ENCODE results near the gene NUDT22.
A peak's percentile ranks its signal among the peaks of the same experiment; 100 is the strongest.
"Not testable (repeated sequence)": the region's sequence is repeated elsewhere in the genome, so short reads cannot be mapped to it uniquely, and the experiment has no call there.

Gene NUDT22

DNA sequence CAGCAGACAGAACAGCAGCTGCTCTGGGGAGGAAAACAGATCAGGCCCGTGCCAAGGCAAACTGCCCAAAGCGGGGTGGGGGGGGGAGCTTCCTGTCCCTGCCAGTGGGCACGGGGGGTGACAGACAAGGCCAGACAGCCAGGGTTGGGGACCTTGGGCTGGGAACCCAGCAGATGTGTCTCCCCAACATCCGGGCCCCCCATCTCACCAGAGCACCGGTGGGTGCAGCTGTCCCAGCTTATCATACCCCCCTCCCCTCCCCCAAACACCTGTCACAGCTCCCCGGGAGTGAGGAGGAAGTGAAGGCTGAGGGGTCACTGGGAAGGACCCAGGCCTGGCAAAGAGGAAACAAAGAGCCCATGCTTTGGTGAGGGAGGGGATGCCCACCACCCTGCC is 19.3 kb downstream of the NUDT22 start:
- DNase-seq: peak; percentile 57

DNA sequence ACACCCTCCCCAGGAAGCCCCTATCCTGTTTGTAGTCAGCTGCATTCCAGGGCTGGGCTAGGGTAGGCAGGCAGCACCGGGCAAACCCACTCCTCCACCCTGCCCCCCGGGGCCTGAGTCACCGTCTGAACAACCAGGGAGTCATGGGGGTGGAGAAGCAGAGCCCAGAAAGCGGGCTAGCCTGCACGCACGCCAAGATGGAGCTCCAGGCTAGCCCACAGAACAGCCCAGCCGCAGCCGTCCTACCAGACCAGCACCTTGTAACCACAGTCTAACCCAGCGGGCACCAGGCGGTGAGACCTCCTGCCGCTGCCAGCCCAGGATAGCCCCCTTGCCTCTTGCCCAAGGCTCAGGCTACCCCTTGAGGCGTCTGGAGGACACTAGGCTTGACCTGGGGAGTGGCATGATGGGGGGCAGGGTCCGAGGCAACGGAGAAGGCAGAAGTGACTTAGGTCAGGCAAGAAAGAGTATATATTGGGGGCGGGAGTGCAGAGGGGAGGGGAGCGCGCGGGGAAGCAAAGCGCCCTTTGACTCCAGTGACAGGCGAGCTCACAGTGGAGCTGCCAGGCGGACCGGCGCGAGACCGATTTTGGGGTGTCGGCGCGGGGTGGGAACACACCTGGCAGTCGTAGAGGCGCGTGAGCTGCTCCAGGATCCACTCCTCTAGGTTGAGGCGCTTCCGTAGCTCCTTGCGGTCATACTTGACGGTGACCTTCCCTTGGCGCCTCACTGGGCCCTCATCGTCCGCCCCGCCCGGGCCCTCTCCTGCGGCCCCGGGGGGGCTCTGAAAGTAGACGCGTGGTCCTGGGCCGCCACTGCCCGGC is 19.9 kb downstream of the NUDT22 start:
- DNase-seq: peak; percentile 87

DNA sequence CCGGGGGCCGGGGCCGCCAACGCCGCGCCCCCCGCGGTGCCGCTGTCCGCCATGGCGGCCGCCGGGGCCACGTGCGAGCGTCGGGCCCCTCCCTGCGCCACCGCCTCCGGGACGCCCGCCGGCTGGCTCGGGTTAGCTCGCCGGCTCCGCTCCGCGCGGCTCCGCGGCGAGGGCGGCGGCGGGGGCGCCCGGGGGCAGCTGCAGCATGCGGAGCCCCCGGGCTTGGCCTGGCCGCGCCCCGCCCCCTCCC is 20.5 kb downstream of the NUDT22 start:
- DNase-seq: not testable (repeated sequence)

DNA sequence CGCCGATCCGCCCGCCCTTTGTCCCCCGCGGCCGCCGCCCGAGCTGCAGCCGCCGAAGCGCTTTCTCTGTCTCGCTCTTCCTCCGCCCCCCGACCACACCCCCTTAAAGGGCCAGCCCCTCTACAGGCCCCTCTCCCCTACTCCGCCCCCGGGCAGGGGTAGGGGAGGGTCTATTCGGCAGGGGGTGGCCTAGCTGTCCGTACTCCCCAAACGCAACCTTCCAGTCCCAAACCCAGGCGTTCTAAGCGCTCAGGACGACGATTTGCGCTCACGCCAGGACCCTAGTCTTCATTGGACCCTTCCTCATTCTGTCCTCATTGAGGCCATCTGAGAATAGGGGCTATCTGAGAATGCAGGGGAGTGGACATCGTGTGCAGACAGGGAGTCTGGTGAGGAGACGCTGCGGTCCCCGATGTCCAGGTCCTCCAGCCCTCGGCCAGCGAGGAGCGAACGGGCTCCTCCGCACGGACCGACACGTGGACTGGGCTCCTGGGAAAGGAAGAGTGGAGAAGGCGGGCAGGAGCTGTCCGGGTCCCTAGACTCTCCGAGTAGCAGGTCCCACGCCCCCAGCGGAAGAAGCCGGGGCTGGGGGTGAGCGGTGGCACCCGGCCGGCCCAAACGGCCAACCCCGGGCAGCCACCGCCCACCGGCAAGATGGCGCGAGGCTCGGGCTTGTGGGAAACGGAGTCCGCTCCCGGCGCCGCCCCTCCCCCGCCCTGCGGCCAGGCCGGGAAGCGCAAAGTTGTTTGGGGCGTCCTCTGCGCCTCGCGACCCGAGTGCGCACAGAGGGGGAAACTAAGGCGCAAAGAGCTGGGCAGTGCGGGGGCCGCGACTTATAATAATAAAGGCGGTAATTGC is 21.0 kb downstream of the NUDT22 start, which contains the start of gene PPP1R14B:
PPP1R14B (minus strand) TSS at position 73 of the 858 bp plus-strand sequence. CDS start 270 bp downstream, outside the sequence.
- DNase-seq: peak; percentile 94

DNA sequence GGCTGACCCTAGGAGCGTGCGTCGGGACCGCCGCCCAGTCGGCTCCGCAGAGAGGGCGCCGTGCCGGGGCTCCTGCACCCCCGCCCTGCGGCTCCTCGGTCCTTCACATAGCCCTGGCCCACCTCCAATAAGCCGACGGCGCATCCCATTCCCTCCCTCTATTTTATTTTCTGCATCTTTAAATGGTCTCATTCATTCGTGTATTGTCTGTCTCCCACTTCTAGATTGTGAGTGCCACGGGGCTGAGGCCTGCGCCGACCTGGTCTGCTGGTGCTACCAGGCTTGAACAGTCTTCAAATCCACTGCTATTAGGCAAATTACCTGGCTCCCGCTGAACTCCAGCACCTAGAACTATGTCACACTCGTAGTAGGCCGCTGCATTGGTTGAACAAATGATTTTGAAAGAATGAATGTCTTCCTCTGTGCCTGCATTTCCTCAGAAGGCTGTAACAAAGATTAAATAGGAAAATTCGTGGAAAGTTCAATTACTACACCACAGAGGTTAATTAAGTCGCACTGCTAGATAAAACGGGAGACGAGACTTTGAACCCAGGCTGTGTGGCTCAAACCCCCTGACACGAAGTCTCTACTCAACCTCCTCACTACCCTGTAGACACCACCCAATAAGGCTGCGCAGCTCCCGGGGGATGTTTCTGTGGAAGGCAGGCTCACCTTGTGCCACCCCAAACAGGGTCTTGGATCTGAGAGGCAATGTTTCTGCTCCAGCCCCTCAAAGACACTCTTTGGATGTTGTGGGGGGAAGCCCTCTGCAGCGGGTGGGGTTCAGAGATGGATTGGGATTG is 21.9 kb downstream of the NUDT22 start:
- DNase-seq: no peak

DNA sequence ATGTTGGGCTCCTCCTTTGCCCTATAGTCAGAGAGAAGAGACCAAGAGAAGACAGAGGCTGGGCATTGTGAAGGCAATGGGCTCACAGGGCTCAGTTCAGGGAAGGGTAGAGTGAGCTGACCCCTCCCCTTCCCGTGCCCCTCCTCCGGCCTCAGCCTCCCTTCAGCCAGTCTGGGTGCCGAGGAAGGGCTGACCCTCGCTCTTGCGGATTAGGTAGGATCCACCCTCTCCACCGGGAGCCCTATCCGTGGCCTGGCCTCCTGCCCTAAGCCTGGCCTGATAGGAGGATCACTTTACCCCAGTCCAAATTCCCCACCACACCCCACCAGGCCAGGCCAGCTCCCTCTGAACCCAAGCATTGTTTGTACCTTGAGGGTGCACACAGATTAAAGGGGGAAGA is 22.5 kb downstream of the NUDT22 start:
- DNase-seq: no peak

DNA sequence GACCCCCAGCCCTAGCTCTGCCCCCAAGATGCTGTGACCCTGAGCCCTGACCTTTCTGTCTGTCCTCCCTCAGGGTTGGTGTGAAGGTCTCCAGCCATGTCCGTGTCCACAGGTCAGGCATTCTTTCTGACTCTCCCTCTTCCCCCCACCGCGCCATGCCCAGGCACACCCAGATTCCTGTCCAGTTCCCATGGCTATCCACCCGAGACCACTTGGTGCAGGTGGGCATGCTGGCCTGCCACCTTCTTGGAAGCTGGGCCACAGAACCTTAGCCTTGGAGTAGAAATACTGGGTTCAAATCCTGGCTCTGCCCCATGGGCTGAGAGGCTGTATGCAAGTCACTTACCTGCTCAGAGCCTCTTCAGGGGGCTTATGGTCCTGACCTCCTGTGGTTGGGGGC is 23.0 kb downstream of the NUDT22 start:
- no peak for DNase-seq

DNA sequence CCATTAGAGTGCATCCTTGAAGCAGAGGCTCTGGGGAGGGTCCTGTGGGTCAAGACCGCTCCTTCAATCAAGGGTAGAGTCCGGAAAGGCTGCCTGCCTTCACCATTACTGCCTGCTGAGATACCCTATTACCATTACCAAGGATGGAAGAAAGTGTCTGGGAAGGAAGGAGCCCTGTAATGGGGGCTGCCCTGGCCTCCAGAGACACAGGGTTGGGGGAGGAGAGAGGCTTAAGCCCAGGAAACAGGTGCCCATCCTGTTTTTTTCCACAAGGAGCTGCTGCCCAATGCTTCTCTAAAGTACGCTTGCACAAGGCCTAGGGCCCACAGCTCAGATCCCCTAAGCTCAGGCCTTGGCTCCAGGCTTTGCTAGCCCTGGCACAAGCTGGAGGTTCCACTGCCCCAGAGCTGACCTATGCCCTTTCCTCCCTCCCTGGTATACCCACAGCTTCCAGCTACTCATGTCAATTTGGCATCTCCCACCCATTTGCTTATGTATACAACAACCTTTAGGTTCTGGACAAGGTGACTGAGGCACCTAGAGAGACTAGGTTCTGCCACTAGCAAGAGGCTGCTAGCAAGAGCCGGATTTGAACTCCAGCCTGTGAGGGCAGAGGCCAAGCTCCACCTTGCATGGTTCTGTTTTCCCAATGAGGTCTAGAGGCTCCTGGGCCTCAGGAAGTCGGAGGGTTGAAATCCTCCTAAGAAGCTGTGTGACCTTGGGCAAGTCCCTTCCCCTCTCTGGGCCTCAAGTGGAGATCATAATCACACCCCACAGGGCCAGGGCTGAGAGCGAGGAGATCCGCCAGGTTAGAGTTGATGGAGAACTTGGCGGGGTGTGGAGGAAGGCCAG is 23.7 kb downstream of the NUDT22 start:
- DNase-seq: no peak

DNA sequence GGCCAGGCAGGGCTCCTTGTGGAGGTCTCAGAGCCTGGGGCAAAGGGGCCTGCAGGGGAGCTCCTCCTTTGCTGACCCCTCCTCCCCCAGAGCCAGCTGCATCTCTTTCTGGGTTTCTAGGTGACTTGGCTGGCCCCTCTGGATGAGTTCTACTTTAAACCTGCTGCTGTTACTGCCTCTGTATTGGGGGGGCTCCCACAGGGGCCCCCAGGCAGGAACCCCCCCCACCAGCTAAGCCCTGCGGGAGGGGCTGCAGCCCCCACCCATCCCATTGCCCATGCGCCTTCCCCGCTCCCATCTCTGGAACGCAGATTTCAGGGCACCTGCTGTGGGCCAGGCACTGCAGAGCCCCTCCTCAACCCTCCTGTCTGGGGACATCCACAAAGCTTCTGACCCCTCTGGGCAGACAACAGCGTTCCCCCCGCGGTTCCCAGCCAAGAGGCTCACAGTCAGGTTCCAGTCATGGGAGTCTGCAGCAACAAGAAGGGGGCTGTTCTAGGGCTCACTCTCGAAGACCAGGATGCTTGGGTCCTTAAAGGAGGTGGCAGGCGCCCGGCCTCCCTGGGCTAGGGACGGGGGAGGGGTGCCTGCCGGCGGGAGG is 24.4 kb downstream of the NUDT22 start:
- DNase-seq: no peak

DNA sequence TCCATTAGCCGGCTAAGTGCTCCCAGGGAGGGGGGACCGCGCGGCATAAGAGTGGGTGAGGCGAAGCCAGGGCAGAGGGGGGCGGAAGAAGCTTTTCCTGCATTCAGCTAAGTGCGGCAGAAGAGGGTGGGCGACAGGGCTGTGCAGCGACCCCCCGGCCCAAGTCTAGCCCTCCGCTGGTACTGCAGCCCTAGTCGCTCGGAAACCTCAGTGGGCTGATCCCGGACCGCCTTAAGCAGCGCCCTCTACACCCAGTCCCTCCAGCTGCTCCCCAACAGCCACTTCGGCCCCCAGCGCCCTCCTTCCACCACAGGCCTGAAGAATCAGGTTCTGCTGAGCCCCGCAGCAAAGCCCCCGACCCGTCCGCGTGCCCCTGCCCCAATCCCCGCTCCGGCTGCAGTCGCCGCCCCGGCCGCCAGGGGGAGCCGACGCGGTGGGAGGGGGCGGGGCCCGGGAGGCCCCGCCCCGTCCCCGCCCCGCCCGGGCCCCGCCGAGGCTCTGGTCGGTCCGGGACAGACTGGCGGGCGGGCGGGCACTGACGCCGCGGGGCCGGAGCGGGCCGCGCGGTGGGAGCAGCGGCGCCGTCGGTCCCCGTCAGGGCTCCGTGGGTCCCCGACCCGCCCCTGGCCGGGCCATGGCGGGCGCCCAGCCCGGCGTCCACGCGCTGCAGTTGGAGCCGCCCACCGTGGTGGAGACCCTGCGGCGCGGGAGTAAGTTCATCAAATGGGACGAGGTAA is 25.1 kb downstream of the NUDT22 start, which contains the start of gene PLCB3:
PLCB3 (plus strand) TSS at position 515 of the 737 bp plus-strand sequence; CDS start at position 635, 120 bp downstream.
- DNase-seq: peak; percentile 63

DNA sequence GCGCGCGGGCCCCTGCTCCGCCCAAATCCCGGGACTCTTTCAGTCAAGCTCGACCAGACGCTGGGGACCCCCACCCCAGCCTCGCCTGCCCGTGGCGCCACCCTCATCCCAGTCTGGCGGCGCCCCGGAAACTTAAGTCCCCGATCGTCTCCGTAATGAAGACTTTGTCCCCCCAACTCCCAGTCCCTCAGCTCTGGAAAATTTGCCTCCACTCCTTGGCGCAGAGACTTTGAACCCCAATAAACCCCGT is 25.6 kb downstream of the NUDT22 start:
- no peak for DNase-seq

DNA sequence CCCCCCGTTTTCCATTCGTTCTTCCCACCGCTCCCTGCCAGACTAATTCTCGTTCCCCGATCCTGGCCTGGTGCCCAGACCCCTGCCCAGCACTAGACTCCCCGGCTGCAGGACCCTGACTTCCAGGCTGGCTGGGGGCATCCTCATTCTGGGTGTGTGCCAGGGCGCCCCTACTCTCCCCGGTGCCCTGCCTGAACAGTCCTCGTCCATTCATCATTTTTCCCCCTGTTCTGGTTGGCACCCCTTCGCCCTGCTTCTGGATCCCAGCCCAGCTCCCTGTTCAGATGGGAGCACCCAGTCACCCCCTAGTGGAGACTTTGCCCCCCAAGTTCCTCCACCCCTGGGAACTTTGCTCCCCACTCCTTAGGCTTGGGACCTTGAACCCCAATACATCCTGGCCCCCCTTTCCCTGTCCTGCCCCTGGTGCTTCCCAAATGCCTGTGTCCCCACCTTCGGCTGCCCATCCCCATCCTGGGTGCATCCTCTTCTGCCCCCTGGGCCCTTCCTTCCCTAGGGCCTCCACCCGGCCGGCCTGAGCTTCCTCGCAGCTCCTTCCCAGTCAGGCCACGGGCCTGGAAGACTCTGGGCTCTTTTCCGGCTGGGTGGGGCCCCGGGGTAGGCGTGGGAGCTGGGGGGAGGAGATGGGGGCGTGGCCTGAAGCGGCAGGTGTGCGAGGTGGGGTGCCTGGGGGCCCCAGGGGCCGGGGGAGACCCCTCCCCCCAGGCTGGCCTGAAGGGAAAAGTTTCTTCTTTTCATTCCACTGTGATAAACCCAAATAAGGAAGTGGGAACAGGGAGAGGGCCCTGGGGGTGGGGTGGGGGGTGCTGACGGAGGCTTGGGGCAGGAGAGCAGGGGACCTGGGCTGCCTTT is 26.2 kb downstream of the NUDT22 start:
- peak; percentile 61 for DNase-seq

DNA sequence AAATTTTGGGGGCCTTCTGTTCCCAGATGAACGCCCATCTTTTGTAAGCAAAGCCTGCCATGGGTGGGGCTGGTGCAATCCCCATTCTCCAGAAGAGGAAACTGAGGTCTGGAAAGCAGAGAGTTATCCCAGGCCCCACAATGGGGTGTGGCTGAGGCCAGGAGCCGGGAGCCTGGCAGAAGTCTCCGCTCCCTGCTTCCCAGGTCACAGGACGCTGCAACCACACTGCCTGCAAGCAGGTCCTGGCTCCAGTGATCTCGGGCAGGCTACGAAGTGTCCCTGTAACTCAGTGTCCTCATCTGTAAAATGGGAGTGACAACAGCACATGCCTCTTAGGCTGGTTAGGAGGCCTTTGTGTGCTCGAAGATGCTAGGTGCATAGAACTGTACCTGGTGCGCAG is 27.0 kb downstream of the NUDT22 start:
- no peak for DNase-seq

DNA sequence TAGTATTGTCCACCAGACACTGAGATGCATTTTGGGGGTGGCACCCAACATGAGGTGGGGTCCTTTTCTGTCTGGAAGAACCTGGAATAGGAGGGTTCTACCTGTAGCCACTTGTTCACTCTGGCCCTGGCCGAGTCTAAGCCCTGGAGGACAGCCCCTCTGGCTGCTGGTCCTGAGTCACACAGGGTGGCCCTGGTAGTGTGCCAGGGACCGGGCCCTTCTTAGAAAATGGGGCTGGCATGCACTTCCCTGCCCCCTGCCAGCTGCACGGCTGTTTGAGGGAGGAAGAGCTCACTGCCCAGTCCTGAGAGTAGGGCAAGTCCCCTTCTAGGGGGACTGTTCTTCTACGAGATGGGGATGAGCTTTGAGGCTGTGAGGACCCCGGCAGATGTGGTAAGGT is 27.4 kb downstream of the NUDT22 start:
- DNase-seq: peak; percentile 58

DNA sequence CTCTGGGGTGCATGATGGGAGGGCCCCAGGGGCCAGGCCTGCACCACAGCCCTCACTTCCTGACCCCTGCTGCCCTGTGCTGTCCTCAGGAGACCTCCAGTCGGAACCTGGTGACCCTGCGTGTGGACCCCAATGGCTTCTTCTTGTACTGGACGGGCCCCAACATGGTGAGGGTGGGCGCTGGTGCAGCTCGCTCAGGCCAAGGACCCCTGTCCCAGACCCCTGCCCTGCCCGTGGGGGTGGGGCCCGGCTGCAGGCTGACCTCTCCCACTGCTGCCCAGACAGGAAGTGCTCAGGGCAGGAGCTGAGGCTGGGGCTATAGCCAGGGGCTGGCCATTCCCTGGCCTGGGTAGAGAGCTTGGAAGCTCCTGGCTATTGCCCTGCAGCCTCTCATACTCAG is 28.3 kb downstream of the NUDT22 start:
- DNase-seq: no peak

DNA sequence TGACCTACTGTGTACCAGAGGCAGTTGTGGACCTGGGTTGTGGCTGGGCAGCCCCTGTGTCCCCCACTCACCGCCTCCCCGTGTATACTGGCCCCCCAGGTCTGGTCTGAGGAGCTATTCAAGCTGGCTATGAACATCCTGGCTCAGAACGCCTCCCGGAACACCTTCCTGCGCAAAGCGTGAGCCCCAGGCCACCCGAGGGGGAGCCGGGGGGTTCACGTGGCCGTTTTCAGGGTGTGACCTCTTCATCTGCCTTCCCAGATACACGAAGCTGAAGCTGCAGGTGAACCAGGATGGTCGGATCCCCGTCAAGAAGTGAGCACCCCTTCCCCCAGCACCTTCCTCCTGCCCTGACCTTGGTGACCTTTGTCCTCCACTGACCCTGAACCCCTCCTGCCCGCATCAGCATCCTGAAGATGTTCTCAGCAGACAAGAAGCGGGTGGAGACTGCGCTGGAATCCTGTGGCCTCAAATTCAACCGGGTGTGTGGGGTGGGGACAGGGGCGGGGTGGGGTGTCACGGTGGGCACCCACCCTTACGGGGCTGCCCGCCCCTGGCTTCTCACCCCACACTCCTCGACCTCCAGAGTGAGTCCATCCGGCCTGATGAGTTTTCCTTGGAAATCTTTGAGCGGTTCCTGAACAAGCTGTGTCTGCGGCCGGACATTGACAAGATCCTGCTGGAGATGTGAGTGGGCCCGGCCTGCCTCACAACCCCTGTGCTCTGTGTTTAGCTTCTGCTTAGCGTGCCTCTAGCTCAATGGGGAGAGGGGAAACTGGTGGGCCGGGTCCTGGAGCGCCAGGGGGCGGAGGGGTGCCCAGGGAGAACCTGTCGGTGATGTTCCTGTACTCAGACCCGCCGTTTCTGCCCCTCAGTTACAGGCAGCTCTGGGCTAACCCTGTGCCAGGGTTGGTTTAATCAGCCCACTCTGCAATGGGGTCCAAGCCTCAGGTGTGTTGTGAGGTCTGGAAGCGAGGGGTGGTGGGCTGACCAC is 29.4 kb downstream of the NUDT22 start:
- DNase-seq: no peak

DNA sequence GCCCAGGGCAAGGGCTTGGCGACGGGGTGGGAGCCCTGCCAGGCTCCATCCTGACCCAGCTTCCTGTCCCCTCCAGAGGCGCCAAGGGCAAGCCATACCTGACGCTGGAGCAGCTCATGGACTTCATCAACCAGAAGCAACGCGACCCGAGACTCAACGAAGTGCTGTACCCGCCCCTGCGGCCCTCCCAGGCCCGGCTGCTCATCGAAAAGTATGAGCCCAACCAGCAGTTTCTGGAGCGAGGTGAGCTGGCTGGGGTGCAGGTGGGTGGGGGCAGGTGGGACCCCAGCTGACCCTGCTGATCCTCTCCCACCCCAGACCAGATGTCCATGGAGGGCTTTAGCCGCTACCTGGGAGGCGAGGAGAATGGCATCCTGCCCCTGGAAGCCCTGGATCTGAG is 30.2 kb downstream of the NUDT22 start:
- DNase-seq: no peak

DNA sequence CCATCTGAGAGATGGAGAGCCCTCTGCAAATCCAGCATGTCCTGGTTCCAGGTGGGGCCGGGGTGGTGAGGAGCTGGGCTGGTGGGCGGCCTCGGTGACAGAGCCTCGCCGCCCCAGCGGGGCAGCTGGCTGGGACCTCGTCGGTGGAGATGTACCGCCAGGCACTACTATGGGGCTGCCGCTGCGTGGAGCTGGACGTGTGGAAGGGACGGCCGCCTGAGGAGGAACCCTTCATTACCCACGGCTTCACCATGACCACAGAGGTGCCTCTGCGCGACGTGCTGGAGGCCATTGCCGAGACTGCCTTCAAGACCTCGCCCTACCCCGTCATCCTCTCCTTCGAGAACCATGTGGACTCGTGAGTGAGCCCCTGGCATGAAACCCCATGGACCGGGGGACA is 32.3 kb downstream of the NUDT22 start:
- DNase-seq: no peak

DNA sequence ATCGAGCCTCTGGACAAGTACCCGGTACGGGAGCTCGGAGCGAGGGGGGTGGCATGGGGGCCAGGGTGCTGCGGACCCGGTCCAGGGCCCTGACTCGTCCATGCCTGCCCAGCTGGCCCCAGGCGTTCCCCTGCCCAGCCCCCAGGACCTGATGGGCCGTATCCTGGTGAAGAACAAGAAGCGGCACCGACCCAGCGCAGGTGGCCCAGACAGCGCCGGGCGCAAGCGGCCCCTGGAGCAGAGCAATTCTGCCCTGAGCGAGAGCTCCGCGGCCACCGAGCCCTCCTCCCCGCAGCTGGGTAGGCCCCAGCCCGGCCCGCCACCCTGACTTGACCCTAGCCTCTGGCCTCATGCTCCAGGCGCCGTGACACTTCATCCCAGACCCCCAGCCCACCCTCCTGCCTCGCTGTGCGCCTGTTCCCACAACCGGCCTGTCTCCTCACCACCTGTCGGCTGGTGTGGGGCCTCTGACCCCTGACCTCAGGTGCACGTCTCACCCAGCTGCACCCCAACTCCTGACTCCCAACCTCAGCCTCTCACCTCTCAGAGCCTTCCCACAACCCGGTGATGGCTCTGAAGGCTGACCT is 33.0 kb downstream of the NUDT22 start:
- no peak for DNase-seq
